ENCODE results near the gene S100A14. TPM values are rescaled to one million over a fixed set of nuclear protein-coding genes. Genes with fewer than 3 reads are reported as not detected.

S100A14 gene
- polyA plus RNA-seq, 1 of the 3 experiments (the other 2 are of a cell fraction) = 0.15 TPM

DNA sequence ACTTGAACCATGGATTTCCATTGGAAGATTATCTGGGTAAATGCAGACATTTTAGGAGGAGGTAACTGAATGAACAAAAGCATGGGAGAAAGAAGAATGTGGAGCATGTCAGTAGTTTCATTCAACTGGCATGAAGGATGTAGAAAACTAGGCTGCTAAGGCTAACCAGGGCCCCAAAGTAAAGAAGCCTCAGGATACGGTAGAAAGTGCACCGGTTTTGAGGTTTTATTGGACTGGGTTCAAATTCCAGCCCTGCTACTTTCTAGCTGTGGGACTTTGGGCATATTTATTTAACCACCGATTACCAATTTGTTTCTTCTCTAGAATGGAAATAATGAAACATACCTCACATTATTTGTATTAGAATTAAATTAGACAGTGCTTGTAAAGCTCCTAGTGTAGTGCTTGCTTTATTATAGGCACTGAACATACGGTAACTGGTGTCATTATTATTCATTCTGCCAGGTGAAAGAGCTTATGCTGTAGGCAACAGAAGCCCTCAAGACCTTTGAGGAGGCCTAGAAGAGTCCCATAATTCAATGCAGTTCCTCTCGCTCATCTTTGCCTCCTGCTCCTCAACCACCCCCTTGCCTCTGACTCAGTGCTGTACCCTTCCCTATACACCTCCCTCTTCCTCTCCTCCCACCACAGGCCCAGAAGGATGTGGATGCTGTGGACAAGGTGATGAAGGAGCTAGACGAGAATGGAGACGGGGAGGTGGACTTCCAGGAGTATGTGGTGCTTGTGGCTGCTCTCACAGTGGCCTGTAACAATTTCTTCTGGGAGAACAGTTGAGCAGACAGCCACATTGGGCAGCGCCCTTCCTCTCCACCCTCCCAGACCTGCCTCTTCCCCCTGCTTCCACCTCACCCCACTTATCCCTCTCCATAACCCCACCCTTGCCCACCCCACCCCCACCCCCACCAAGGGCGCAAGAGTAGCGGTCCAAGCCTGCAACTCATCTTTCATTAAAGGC lies 15.2 kb upstream of the S100A14 start (continued):
- no peak for TF ChIP-seq IRF3 (IDR thresholded peaks at IDR 0.05; ENCODE audit: low read depth, low read length)

DNA sequence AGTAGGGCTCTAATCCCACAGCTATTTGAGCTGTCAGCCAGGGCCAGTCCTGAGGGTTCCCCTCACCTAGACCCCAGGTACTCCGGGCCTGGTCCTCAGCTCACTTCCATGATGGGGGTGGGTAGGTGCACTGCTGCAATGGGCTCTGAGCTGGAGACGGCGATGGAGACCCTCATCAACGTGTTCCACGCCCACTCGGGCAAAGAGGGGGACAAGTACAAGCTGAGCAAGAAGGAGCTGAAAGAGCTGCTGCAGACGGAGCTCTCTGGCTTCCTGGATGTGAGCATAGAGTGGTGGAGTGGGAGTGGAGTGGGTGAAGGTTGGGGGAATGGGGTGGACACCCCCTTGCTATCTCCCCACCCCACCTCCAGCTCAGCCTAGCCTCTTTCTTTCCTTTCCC lies 14.3 kb upstream of the S100A14 start:
- ChIA-PET CTCF (interaction anchor here (0.6 to 8.3 kb wide), 2 partner anchors 15 to 119 kb away, joined by 3 to 62 read pairs; partner anchors contain the start of genes S100A14 and S100A16), POLR2A (no interaction called here)
- H3K36me3 ChIP-seq (replicated peaks in 1 of 2; ENCODE audit: control insufficient read depth in 1 of 2, insufficient read depth in 2 of 2, low read length in 1 of 2) = peaks cover 0 to under 1% of the 10 kb centered on the region in 2 experiments
- 93% methylated on average over 7 of the region's 7 CpGs for WGBS (ENCODE audit: low lambda C conversion rate)
- no peaks in the 10 kb centered on the region for H3K9me3 ChIP-seq
- TF ChIP-seq NFIC (IDR thresholded peaks at IDR 0.05; ENCODE audit: borderline replicate concordance) = no peak
- TF ChIP-seq PBX3 (IDR thresholded peaks at IDR 0.05) = no peak
- TF ChIP-seq, protein P1, sequence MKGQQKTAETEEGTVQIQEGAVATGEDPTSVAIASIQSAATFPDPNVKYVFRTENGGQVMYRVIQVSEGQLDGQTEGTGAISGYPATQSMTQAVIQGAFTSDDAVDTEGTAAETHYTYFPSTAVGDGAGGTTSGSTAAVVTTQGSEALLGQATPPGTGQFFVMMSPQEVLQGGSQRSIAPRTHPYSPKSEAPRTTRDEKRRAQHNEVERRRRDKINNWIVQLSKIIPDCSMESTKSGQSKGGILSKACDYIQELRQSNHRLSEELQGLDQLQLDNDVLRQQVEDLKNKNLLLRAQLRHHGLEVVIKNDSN (IDR thresholded peaks at IDR 0.05; ENCODE audit: borderline replicate concordance, low read depth) = no peak
- no peak for TF ChIP-seq FOXJ3 (CRISPR knock-in tag; IDR thresholded peaks at IDR 0.05)
- no peak for TF ChIP-seq MEF2A (IDR thresholded peaks at IDR 0.05; ENCODE audit: borderline replicate concordance, low read depth)
- TF ChIP-seq, protein P2, sequence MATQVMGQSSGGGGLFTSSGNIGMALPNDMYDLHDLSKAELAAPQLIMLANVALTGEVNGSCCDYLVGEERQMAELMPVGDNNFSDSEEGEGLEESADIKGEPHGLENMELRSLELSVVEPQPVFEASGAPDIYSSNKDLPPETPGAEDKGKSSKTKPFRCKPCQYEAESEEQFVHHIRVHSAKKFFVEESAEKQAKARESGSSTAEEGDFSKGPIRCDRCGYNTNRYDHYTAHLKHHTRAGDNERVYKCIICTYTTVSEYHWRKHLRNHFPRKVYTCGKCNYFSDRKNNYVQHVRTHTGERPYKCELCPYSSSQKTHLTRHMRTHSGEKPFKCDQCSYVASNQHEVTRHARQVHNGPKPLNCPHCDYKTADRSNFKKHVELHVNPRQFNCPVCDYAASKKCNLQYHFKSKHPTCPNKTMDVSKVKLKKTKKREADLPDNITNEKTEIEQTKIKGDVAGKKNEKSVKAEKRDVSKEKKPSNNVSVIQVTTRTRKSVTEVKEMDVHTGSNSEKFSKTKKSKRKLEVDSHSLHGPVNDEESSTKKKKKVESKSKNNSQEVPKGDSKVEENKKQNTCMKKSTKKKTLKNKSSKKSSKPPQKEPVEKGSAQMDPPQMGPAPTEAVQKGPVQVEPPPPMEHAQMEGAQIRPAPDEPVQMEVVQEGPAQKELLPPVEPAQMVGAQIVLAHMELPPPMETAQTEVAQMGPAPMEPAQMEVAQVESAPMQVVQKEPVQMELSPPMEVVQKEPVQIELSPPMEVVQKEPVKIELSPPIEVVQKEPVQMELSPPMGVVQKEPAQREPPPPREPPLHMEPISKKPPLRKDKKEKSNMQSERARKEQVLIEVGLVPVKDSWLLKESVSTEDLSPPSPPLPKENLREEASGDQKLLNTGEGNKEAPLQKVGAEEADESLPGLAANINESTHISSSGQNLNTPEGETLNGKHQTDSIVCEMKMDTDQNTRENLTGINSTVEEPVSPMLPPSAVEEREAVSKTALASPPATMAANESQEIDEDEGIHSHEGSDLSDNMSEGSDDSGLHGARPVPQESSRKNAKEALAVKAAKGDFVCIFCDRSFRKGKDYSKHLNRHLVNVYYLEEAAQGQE (IDR thresholded peaks at IDR 0.05; ENCODE audit: low read depth, low read length) = no peak
- TF ChIP-seq, protein P3, sequence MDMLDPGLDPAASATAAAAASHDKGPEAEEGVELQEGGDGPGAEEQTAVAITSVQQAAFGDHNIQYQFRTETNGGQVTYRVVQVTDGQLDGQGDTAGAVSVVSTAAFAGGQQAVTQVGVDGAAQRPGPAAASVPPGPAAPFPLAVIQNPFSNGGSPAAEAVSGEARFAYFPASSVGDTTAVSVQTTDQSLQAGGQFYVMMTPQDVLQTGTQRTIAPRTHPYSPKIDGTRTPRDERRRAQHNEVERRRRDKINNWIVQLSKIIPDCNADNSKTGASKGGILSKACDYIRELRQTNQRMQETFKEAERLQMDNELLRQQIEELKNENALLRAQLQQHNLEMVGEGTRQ (IDR thresholded peaks at IDR 0.05; ENCODE audit: borderline replicate concordance, low read depth, low read length) = no peak
- TF ChIP-seq GABPA (IDR thresholded peaks at IDR 0.05; ENCODE audit: low read depth) = no peak
- TF ChIP-seq EP300 (IDR thresholded peaks at IDR 0.05; ENCODE audit: borderline replicate concordance in 1 of 2, low read depth in 1 of 2, low read length in 1 of 2) = no peak
- TF ChIP-seq RCOR1 (IDR thresholded peaks at IDR 0.05; ENCODE audit: low read length) = no peak
- no peak for TF ChIP-seq RAD21 (IDR thresholded peaks at IDR 0.05; ENCODE audit: low read length)
- no peak for TF ChIP-seq GATA2 (CRISPR knock-in tag; IDR thresholded peaks at IDR 0.05)
- no peak overlapping the region for H3K4me3 ChIP-seq (ENCODE audit: low read depth in 2 of 2, low read length in 1 of 2)
- no peak overlapping the region for H3K4me2 ChIP-seq
- no peaks in the 10 kb centered on the region for H3K27me3 ChIP-seq (ENCODE audit: insufficient read depth)
- peaks cover 3% of the 10 kb centered on the region; the same call in 1 of the 2 replicates for H4K20me1 ChIP-seq (ENCODE audit: insufficient read depth)
- DNase-seq = no peak
- H3F3A ChIP-seq (replicated peaks; ENCODE audit: insufficient read depth) = peaks cover 12% of the 10 kb centered on the region
- H3K27ac ChIP-seq (ENCODE audit: low read depth in 2 of 2, low read length in 1 of 2) = no peak overlapping the region
- peaks cover 18% of the 10 kb centered on the region for H3K79me2 ChIP-seq (ENCODE audit: insufficient read depth)
- H3K9me2 ChIP-seq = no peaks in the 10 kb centered on the region
- H3K9ac ChIP-seq = no peak overlapping the region
- no peak overlapping the region for H2AFZ ChIP-seq (ENCODE audit: low read depth)
- peaks cover 10 to 11% of the 10 kb centered on the region in 2 experiments; a peak in 2 of 4 replicates for H3K4me1 ChIP-seq (ENCODE audit: control insufficient read depth in 1 of 2, insufficient read depth in 2 of 2, low read depth in 1 of 2, low read length in 1 of 2)

Measured in SK-N-SH (cell line).